Right lobe of liver (tissue), 6 donors: ENCODE measurements around the gene DNAH14. TPM values are rescaled to one million over a fixed set of nuclear protein-coding genes. Genes with fewer than 3 reads are reported as not detected.

Source experiments
- ATAC-seq, 4 donors: fragments of 200-7000 bp; cut with Tn5 transposase; one replicate each; pipeline ENCODE4 v1.9.1; 2020; ENCODE audit warnings: mild to moderate bottlenecking in 4 of 4, moderate library complexity in 4 of 4
- DNase-seq, 3 donors: peaks; one replicate each; pipeline ENCODE4 v3.0.0-alpha.2; 2020
- H3K27ac ChIP-seq, 3 donors: fragments of 200-600 bp; one replicate each; pipeline ENCODE4 v1.8.0; 2022
- H3K27me3 ChIP-seq, 2 donors: fragments of 200-600 bp; one replicate each; pipeline ENCODE4 v1.8.0; 2022
- H3K36me3 ChIP-seq, 4 donors: fragments of 200-600 bp; sonication (generic) in 1 of 4; one replicate each; pipeline versions ENCODE4 v1.5.1 to v1.8.0; 2017 to 2022; ENCODE audit warnings: control low read depth in 1 of 4
- H3K4me1 ChIP-seq, 4 donors: fragments of 200-600 bp; sonication (generic) in 1 of 4; one replicate each; pipeline versions ENCODE4 v1.5.1 to v1.8.0; 2017 to 2022; ENCODE audit warnings: control low read depth in 1 of 4
- H3K4me3 ChIP-seq, 3 donors: fragments of 200-600 bp; one replicate each; pipeline ENCODE4 v1.8.0; 2022
- H3K9me3 ChIP-seq, 4 donors: fragments of 200-600 bp; sonication (generic) in 1 of 4; one replicate each; pipeline versions ENCODE4 v1.5.1 to v1.8.0; 2017 to 2022; ENCODE audit warnings: control low read depth in 1 of 4
- POLR2A ChIP-seq: fragments of 450-650 bp; IDR thresholded peaks from one replicate; pipeline ENCODE4 v1.6.1; 2017; ENCODE audit warnings: antibody characterized with exemption, mild to moderate bottlenecking
- WGBS: methylation state at CpG from one replicate; pipeline ENCODE4 v1.1.6; 2018; ENCODE audit warnings: low coverage, low lambda C conversion rate; ENCODE audit not compliant: insufficient coverage; ENCODE audit errors: missing lambda C conversion rate; 5-methylcytosine and 5-hydroxymethylcytosine counted together
- intact Hi-C, 2 donors: fragments of 100-400 bp; cut with DNase I; formaldehyde crosslinking; loops; one replicate each; pipeline versions ENCODE4 v1.11.2 to v1.14.1; 2022
- total RNA-seq, 6 experiments: library from RNA; depleted of rRNA in 2 of 6; stranded (reverse); fragments of >200 nt in 2 of 6; fragmentation: NEBNext Ultra II Directional in 3 of 6; extraction: Animal tissue kit (Norgen Biotek cat#: 25700) in 3 of 6; gene quantifications; one replicate each; pipeline versions ENCODE4 v1.1.0 to v1.2.4, GENCODE V29; 2016 to 2023
- TF ChIP-seq, protein P1 (sequence below), 4 donors: fragments of 200-600 bp in 3 of 4; fragments of 450-650 bp in 1 of 4; IDR thresholded peaks; one replicate each; pipeline versions ENCODE4 v1.5.1 to v1.8.0; 2016 to 2022; ENCODE audit warnings: antibody characterized with exemption in 4 of 4, mild to moderate bottlenecking in 2 of 4
- donor health status: DM: no; HTN: yes; CAD: no.
- donor health status: DM: no; HTN: no; CAD: no.
- donor health status: DM: no; HTN: no; CAD: no.
- donor health status: DM: no; HTN: yes; CAD: no.
- donor health status: DM: no; HTN: yes; CAD: no.

DNAH14 gene
- total RNA-seq, 6 experiments from 2014 or later: 8.0 to 17.1 (median 9.7) TPM

GRCh38 chr1:225362805-225363204 lies 433.3 kb downstream of the DNAH14 start:
- H3K4me3 ChIP-seq: no peak overlapping the region
- H3K27ac ChIP-seq: no peak overlapping the region
- ATAC-seq (no peak), DNase-seq (no peak)
- intact Hi-C loops: no loop called here
- H3K36me3 ChIP-seq: no peaks in the 10 kb centered on the region
- no peaks in the 10 kb centered on the region for H3K9me3 ChIP-seq
- peaks cover 0 to 5% (median 0%) of the 10 kb centered on the region in 4 donors for H3K4me1 ChIP-seq
- H3K27me3 ChIP-seq: no peaks in the 10 kb centered on the region
- TF ChIP-seq POLR2A: no peak
- TF ChIP-seq, protein P1, sequence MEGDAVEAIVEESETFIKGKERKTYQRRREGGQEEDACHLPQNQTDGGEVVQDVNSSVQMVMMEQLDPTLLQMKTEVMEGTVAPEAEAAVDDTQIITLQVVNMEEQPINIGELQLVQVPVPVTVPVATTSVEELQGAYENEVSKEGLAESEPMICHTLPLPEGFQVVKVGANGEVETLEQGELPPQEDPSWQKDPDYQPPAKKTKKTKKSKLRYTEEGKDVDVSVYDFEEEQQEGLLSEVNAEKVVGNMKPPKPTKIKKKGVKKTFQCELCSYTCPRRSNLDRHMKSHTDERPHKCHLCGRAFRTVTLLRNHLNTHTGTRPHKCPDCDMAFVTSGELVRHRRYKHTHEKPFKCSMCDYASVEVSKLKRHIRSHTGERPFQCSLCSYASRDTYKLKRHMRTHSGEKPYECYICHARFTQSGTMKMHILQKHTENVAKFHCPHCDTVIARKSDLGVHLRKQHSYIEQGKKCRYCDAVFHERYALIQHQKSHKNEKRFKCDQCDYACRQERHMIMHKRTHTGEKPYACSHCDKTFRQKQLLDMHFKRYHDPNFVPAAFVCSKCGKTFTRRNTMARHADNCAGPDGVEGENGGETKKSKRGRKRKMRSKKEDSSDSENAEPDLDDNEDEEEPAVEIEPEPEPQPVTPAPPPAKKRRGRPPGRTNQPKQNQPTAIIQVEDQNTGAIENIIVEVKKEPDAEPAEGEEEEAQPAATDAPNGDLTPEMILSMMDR (IDR thresholded peaks at IDR 0.05): no peak

DNA sequence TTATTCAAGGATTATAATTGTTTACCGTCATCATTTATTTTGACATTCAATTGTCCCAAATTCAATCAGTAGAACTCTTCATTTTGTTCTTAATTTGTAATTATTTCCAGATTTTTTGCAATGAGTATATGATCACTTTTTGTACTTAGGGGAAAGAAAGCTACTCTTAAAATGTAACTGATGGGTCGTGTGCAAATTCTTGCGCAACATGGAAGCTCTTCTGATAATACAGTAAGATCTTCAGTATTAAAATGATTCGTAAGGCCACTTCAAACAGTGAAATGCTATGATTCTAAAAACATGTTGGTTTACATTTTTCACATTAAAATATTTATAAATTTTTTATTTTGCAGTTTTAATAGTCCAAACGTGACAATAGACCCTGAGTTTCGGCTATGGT lies 435.0 kb downstream of the DNAH14 start:
- Histone ChIP-seq H3K9me3 (no peaks in the 10 kb centered on the region), H3K27ac (no peak overlapping the region), H3K27me3 (no peaks in the 10 kb centered on the region), H3K4me1 (peaks cover 0 to 5% (median 0%) of the 10 kb centered on the region in 4 donors), H3K36me3 (no peaks in the 10 kb centered on the region), H3K4me3 (no peak overlapping the region)
- DNase-seq (no peak), ATAC-seq (no peak)
- intact Hi-C loops: no loop called here
- 89% methylated on average over 6 of the region's 6 CpGs for WGBS
- no peak for TF ChIP-seq POLR2A
- TF ChIP-seq, protein P1 (IDR thresholded peaks at IDR 0.05): no peak

GRCh38 chr1:225366018-225366417 lies 436.5 kb downstream of the DNAH14 start:
- Histone ChIP-seq H3K4me3 (no peak overlapping the region), H3K4me1 (no peaks in the 10 kb centered on the region), H3K36me3 (no peaks in the 10 kb centered on the region), H3K9me3 (no peaks in the 10 kb centered on the region), H3K27ac (no peak overlapping the region), H3K27me3 (no peaks in the 10 kb centered on the region)
- DNase-seq (no peak), ATAC-seq (no peak)
- no peak for TF ChIP-seq POLR2A
- TF ChIP-seq, protein P1 (IDR thresholded peaks at IDR 0.05): no peak
- intact Hi-C loops: no loop called here

DNA sequence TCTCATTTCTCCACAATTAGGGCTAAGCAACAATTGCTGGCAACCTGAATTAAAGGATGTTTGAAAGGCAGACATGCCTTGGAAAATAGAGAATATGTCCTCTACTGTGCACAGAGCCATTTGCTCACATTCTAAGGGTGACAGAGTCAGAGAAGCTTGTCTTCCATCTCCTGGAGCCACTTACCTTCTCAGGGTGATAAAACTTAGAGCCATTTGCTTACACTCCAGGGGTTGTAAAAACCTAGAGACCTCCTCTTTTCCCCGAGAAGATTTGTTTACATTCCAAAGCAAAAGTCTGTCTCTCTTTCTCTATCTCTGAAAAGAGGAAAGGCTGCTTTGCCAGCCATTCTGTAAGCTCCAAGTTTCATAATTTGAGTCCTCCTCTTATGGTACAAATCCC lies 437.1 kb downstream of the DNAH14 start:
- 11% methylated on average over 1 of the region's 1 CpG for WGBS

More for the DNA sequence above, 437.1 kb downstream of the DNAH14 start:
- Histone ChIP-seq H3K27me3 (no peaks in the 10 kb centered on the region), H3K4me3 (no peak overlapping the region), H3K36me3 (no peaks in the 10 kb centered on the region), H3K9me3 (no peaks in the 10 kb centered on the region), H3K27ac (no peak overlapping the region), H3K4me1 (no peaks in the 10 kb centered on the region)
- DNase-seq (no peak), ATAC-seq (no peak)
- TF ChIP-seq POLR2A: no peak
- TF ChIP-seq, protein P1 (IDR thresholded peaks at IDR 0.05): no peak
- intact Hi-C loops: no loop called here
